Activated CD8-positive, alpha-beta memory T cell treated with anti-CD3 and anti-CD28 coated beads, Interleukin-2, amount 50 U/mL, for 48 hours (primary cell): Measurements from ENCODE around the gene FCHSD2.

ENCODE experiments used
- DNase-seq: peaks from one replicate; pipeline ENCODE4 v3.0.0-alpha.2; 2020

The FCHSD2 gene

GRCh38 chr11:73171436-73172161, 29.5 kb upstream of the FCHSD2 start:
- DNase-seq: no peak

- DNase-seq: no peak
Observed at GRCh38 chr11:73170140-73170539, 28.0 kb upstream of the FCHSD2 start.

- no peak for DNase-seq
Observed at GRCh38 chr11:73168925-73169579, 26.9 kb upstream of the FCHSD2 start.

GRCh38 chr11:73167363-73167954, 25.3 kb upstream of the FCHSD2 start:
- no peak for DNase-seq

- DNase-seq: no peak
Observed at GRCh38 chr11:73164803-73165540, 22.9 kb upstream of the FCHSD2 start.

GRCh38 chr11:73163638-73164174, 21.6 kb upstream of the FCHSD2 start:
- DNase-seq: no peak

GRCh38 chr11:73162196-73162740, 20.1 kb upstream of the FCHSD2 start:
- DNase-seq: peak; percentile 29

GRCh38 chr11:73160005-73160760, 18.1 kb upstream of the FCHSD2 start:
- DNase-seq: peak; percentile 29

GRCh38 chr11:73159297-73159696, 17.2 kb upstream of the FCHSD2 start:
- DNase-seq: no peak

GRCh38 chr11:73158356-73159051, 16.4 kb upstream of the FCHSD2 start:
- peak; percentile 36 for DNase-seq

- peak; percentile 47 for DNase-seq
Observed at GRCh38 chr11:73157101-73158010, 15.2 kb upstream of the FCHSD2 start.

GRCh38 chr11:73156686-73157085, 14.6 kb upstream of the FCHSD2 start:
- peak; percentile 42 for DNase-seq

GRCh38 chr11:73156114-73156513, 14.0 kb upstream of the FCHSD2 start:
- DNase-seq: peak; percentile 34

GRCh38 chr11:73155102-73155501, 13.0 kb upstream of the FCHSD2 start:
- DNase-seq: peak; percentile 23

GRCh38 chr11:73154178-73154577, 12.1 kb upstream of the FCHSD2 start:
- peak; percentile 59 for DNase-seq

- DNase-seq: peak; percentile 52
Observed at GRCh38 chr11:73152861-73153483, 10.9 kb upstream of the FCHSD2 start.

GRCh38 chr11:73152086-73152853, 10.2 kb upstream of the FCHSD2 start:
- DNase-seq: peak; percentile 51

- DNase-seq: peak; percentile 30
Observed at GRCh38 chr11:73151416-73151815, 9.3 kb upstream of the FCHSD2 start.

GRCh38 chr11:73149105-73149504, 7.0 kb upstream of the FCHSD2 start:
- peak; percentile 15 for DNase-seq
